CD4-positive, CD25-positive, alpha-beta regulatory T cell (primary cell): ENCODE results near the gene ATF6. TPM values are rescaled to one million over a fixed set of nuclear protein-coding genes. Genes with fewer than 3 reads are reported as not detected.

ENCODE experiments used
- ATAC-seq, 2 donors: fragments of 150-1000 bp; cut with Tn5 transposase; one replicate each; pipeline ENCODE4 v1.10.0; 2021; ENCODE audit warnings: low read depth in 2 of 2, moderate number of reproducible peaks in 2 of 2, moderate library complexity in 1 of 2
- DNase-seq, 3 donors: peaks; one replicate each; pipeline versions ENCODE4 v3.0.0 to v3.0.0-alpha.2; 2012 to 2022; ENCODE audit warnings: mixed read lengths in 1 of 3
- H3K27ac ChIP-seq: one replicate; pipeline ENCODE4 v1.7.0; 2013; ENCODE audit warnings: mild to moderate bottlenecking, low read length; ENCODE audit not compliant: insufficient read depth, poor library complexity, severe bottlenecking
- H3K27me3 ChIP-seq: one replicate; pipeline ENCODE4 v1.7.0; 2013; ENCODE audit warnings: low read length; ENCODE audit not compliant: control insufficient read depth, insufficient read depth
- H3K36me3 ChIP-seq: one replicate; pipeline ENCODE4 v1.7.0; 2013; ENCODE audit warnings: mild to moderate bottlenecking, low read length, moderate library complexity; ENCODE audit not compliant: control insufficient read depth, insufficient read depth
- H3K4me1 ChIP-seq: 2 replicates; pipeline ENCODE4 v1.7.0; 2013; ENCODE audit warnings: mild to moderate bottlenecking, low read length; ENCODE audit not compliant: insufficient read depth, control insufficient read depth, poor library complexity, severe bottlenecking
- H3K4me3 ChIP-seq: one replicate; pipeline ENCODE4 v1.7.0; 2013; ENCODE audit warnings: low read depth, mild to moderate bottlenecking, low read length, moderate library complexity
- H3K9me3 ChIP-seq, 2 experiments: 1 replicate in 1 of 2; 2 replicates in 1 of 2; pipeline ENCODE4 v1.7.0; 2013; ENCODE audit warnings: low read length in 2 of 2, mild to moderate bottlenecking in 1 of 2, moderate library complexity in 1 of 2; ENCODE audit not compliant: control insufficient read depth in 2 of 2
- H3K27ac Mint-ChIP-seq, 3 donors: one replicate each; pipeline ENCODE4 v1.8.0; 2020 to 2022; ENCODE audit warnings: mild to moderate bottlenecking in 3 of 3, mixed read lengths in 3 of 3, moderate library complexity in 2 of 3
- H3K27me3 Mint-ChIP-seq: one replicate; pipeline ENCODE4 v1.8.0; 2022; ENCODE audit warnings: mild to moderate bottlenecking, mixed read lengths
- H3K36me3 Mint-ChIP-seq: one replicate; pipeline ENCODE4 v1.8.0; 2020; ENCODE audit warnings: mixed read lengths
- H3K4me1 Mint-ChIP-seq, 4 donors: one replicate each; pipeline ENCODE4 v1.8.0; 2020 to 2022; ENCODE audit warnings: mixed read lengths in 4 of 4, mild to moderate bottlenecking in 1 of 4
- H3K4me3 Mint-ChIP-seq, 4 donors: one replicate each; pipeline ENCODE4 v1.8.0; 2020 to 2022; ENCODE audit warnings: mild to moderate bottlenecking in 4 of 4, mixed read lengths in 4 of 4, moderate library complexity in 3 of 4
- H3K9me3 Mint-ChIP-seq, 7 donors: one replicate each; pipeline ENCODE4 v1.8.0; 2020 to 2022; ENCODE audit warnings: mixed read lengths in 7 of 7, mild to moderate bottlenecking in 3 of 7, moderate library complexity in 2 of 7
- polyA plus RNA-seq, 4 donors: library from polyadenylated mRNA; unstranded; fragments of 300-500 nt; fragmentation: Illumina TruSeq; gene quantifications; one replicate each; pipeline ENCODE4 v1.2.3, GENCODE V29; 2021
- total RNA-seq: library from RNA; stranded (reverse); gene quantifications from one replicate; pipeline ENCODE4 v1.2.3, GENCODE V29; 2022

ATF6 gene
- total and polyA plus RNA-seq, 5 donors from 2014 or later = 13.5 to 17.8 (median 15.0) TPM

GRCh38 chr1:161983725-161984124, 217.6 kb downstream of the ATF6 start:
- Histone ChIP-seq H3K27ac (no peak overlapping the region), H3K27me3 (no peaks in the 10 kb centered on the region), H3K36me3 (no peaks in the 10 kb centered on the region), H3K4me3 (no peak overlapping the region), H3K4me1 (no peaks in the 10 kb centered on the region), H3K9me3 (no peaks in the 10 kb centered on the region)
- DNase-seq = no peak
- H3K4me1 Mint-ChIP-seq = no peaks in the 10 kb centered on the region
- H3K27me3 Mint-ChIP-seq = peaks cover 5% of the 10 kb centered on the region
- H3K9me3 Mint-ChIP-seq = peaks cover 0 to 7% (median 1%) of the 10 kb centered on the region in 7 donors
- no peak overlapping the region for H3K27ac Mint-ChIP-seq
- peaks cover 3% of the 10 kb centered on the region for H3K36me3 Mint-ChIP-seq
- no peak for ATAC-seq
- no peak overlapping the region for H3K4me3 Mint-ChIP-seq

- Histone ChIP-seq H3K9me3 (no peaks in the 10 kb centered on the region), H3K27me3 (no peaks in the 10 kb centered on the region), H3K27ac (no peak overlapping the region), H3K4me3 (no peak overlapping the region), H3K4me1 (no peaks in the 10 kb centered on the region), H3K36me3 (no peaks in the 10 kb centered on the region)
- Mint-ChIP-seq H3K36me3 (peaks cover 6% of the 10 kb centered on the region), H3K4me1 (no peaks in the 10 kb centered on the region), H3K27me3 (no peaks in the 10 kb centered on the region), H3K4me3 (no peak overlapping the region), H3K9me3 (peaks cover 0 to 8% (median 1%) of the 10 kb centered on the region in 7 donors), H3K27ac (no peak overlapping the region)
- DNase-seq = no peak
- ATAC-seq = no peak
Observed at GRCh38 chr1:161985301-161985822, 219.2 kb downstream of the ATF6 start.

- Mint-ChIP-seq H3K27me3 (peaks cover 4% of the 10 kb centered on the region), H3K36me3 (peaks cover 6% of the 10 kb centered on the region), H3K9me3 (peaks cover 0 to 8% (median 2%) of the 10 kb centered on the region in 7 donors), H3K4me1 (no peaks in the 10 kb centered on the region), H3K27ac (no peak overlapping the region), H3K4me3 (no peak overlapping the region)
- Histone ChIP-seq H3K4me3 (no peak overlapping the region), H3K4me1 (no peaks in the 10 kb centered on the region), H3K27ac (no peak overlapping the region), H3K9me3 (no peaks in the 10 kb centered on the region), H3K27me3 (no peaks in the 10 kb centered on the region), H3K36me3 (no peaks in the 10 kb centered on the region)
- ATAC-seq (no peak), DNase-seq (no peak)
Observed at GRCh38 chr1:161986328-161986727, 220.2 kb downstream of the ATF6 start.

- H3K27me3 Mint-ChIP-seq = peaks cover 7% of the 10 kb centered on the region
- no peak overlapping the region for H3K27ac ChIP-seq
- H3K27ac Mint-ChIP-seq = no peak overlapping the region
- ATAC-seq (no peak), DNase-seq (no peak)
- H3K4me3 Mint-ChIP-seq = no peak overlapping the region
- H3K27me3 ChIP-seq = peaks cover 2% of the 10 kb centered on the region
- peaks cover 6% of the 10 kb centered on the region for H3K36me3 Mint-ChIP-seq
- H3K36me3 ChIP-seq = no peaks in the 10 kb centered on the region
- H3K4me1 ChIP-seq = no peaks in the 10 kb centered on the region
- no peaks in the 10 kb centered on the region for H3K9me3 ChIP-seq
- H3K9me3 Mint-ChIP-seq = peaks cover 0 to 8% (median 2%) of the 10 kb centered on the region in 7 donors
- no peaks in the 10 kb centered on the region for H3K4me1 Mint-ChIP-seq
- no peak overlapping the region for H3K4me3 ChIP-seq
Observed at GRCh38 chr1:161987303-161987702, 221.2 kb downstream of the ATF6 start.

GRCh38 chr1:161987872-161988271, 221.8 kb downstream of the ATF6 start:
- H3K27ac ChIP-seq = no peak overlapping the region
- Mint-ChIP-seq H3K27me3 (peaks cover 7% of the 10 kb centered on the region), H3K9me3 (peaks cover 0 to 8% (median 2%) of the 10 kb centered on the region in 7 donors), H3K27ac (no peak overlapping the region), H3K4me3 (no peak overlapping the region), H3K36me3 (peaks cover 6% of the 10 kb centered on the region), H3K4me1 (no peaks in the 10 kb centered on the region)
- H3K9me3 ChIP-seq = no peaks in the 10 kb centered on the region
- H3K4me1 ChIP-seq = no peaks in the 10 kb centered on the region
- no peak for ATAC-seq
- no peaks in the 10 kb centered on the region for H3K36me3 ChIP-seq
- H3K27me3 ChIP-seq = peaks cover 2% of the 10 kb centered on the region
- DNase-seq = no peak
- H3K4me3 ChIP-seq = no peak overlapping the region

- ATAC-seq = no peak
- H3K27me3 ChIP-seq = peaks cover 2% of the 10 kb centered on the region
Observed at GRCh38 chr1:161988413-161988812, 222.3 kb downstream of the ATF6 start.

GRCh38 chr1:161989108-161989507, 223.0 kb downstream of the ATF6 start:
- Histone ChIP-seq H3K4me3 (no peak overlapping the region), H3K27me3 (peaks cover 2% of the 10 kb centered on the region), H3K27ac (no peak overlapping the region), H3K36me3 (no peaks in the 10 kb centered on the region), H3K4me1 (no peaks in the 10 kb centered on the region), H3K9me3 (no peaks in the 10 kb centered on the region)
- Mint-ChIP-seq H3K4me3 (no peak overlapping the region), H3K27me3 (peaks cover 16% of the 10 kb centered on the region), H3K9me3 (peaks cover 0 to 8% (median 3%) of the 10 kb centered on the region in 7 donors), H3K4me1 (no peaks in the 10 kb centered on the region), H3K36me3 (peaks cover 6% of the 10 kb centered on the region), H3K27ac (no peak overlapping the region)
- no peak for ATAC-seq
- DNase-seq = no peak

More at GRCh38 chr1:161988413-161988812, 222.3 kb downstream of the ATF6 start:
- H3K27ac Mint-ChIP-seq = no peak overlapping the region
- no peak overlapping the region for H3K27ac ChIP-seq
- H3K4me1 Mint-ChIP-seq = no peaks in the 10 kb centered on the region
- peaks cover 12% of the 10 kb centered on the region for H3K27me3 Mint-ChIP-seq
- no peaks in the 10 kb centered on the region for H3K36me3 ChIP-seq
- H3K4me3 ChIP-seq = no peak overlapping the region
- no peak overlapping the region for H3K4me3 Mint-ChIP-seq
- H3K36me3 Mint-ChIP-seq = peaks cover 6% of the 10 kb centered on the region
- no peaks in the 10 kb centered on the region for H3K9me3 ChIP-seq
- no peaks in the 10 kb centered on the region for H3K4me1 ChIP-seq
- no peak for DNase-seq
- peaks cover 0 to 8% (median 3%) of the 10 kb centered on the region in 7 donors for H3K9me3 Mint-ChIP-seq

- no peak overlapping the region for H3K27ac Mint-ChIP-seq
- H3K4me3 Mint-ChIP-seq = no peak overlapping the region
- no peak for DNase-seq
- H3K4me1 ChIP-seq = no peaks in the 10 kb centered on the region
- H3K27ac ChIP-seq = no peak overlapping the region
- H3K36me3 Mint-ChIP-seq = peaks cover 6% of the 10 kb centered on the region
- no peaks in the 10 kb centered on the region for H3K4me1 Mint-ChIP-seq
- peaks cover 2% of the 10 kb centered on the region for H3K27me3 ChIP-seq
- no peaks in the 10 kb centered on the region for H3K9me3 ChIP-seq
- no peak for ATAC-seq
- peaks cover 0 to 8% (median 3%) of the 10 kb centered on the region in 7 donors for H3K9me3 Mint-ChIP-seq
- peaks cover 16% of the 10 kb centered on the region for H3K27me3 Mint-ChIP-seq
- H3K36me3 ChIP-seq = no peaks in the 10 kb centered on the region
- H3K4me3 ChIP-seq = no peak overlapping the region
Observed at GRCh38 chr1:161989786-161990185, 223.7 kb downstream of the ATF6 start.
